NCI-H748 (cell line): ENCODE measurements around the gene OR2A12.
"Not testable (repeated sequence)": the region's sequence is repeated elsewhere in the genome, so short reads cannot be mapped to it uniquely, and the experiment has no call there.

Experiments
- DNase-seq: peaks from one replicate; lab custom pipeline; 2025; ENCODE audit not compliant: unreplicated experiment; lab: John Stamatoyannopoulos, UW

The OR2A12 gene

GRCh38 chr7:144085978-144086377 is at the start of gene OR2A12:
TSS of gene OR2A12 (plus strand) at chr7:144086278. CDS start at chr7:144095108, 8,830 bp downstream.
- DNase-seq, result no peak

GRCh38 chr7:144036302-144036885 is 49.7 kb upstream of the OR2A12 start:
- no peak for DNase-seq

- DNase-seq, result no peak
These were observed 48.6 kb upstream of the OR2A12 start for GRCh38 chr7:144037414-144038035.

- no peak for DNase-seq
These were observed 47.2 kb upstream of the OR2A12 start for GRCh38 chr7:144038887-144039286.

GRCh38 chr7:144048648-144049047 is 37.4 kb upstream of the OR2A12 start, which contains the start of gene OR2A5:
TSS of gene OR2A5 (plus strand) at chr7:144048948. CDS start at chr7:144050402, 1,454 bp downstream.
- DNase-seq, result no peak

- DNase-seq, result no peak
These were observed 36.6 kb upstream of the OR2A12 start for GRCh38 chr7:144049491-144049890.

GRCh38 chr7:144050093-144050492 is 36.0 kb upstream of the OR2A12 start:
- DNase-seq, result no peak

- not testable (repeated sequence) for DNase-seq
These were observed 35.2 kb upstream of the OR2A12 start for GRCh38 chr7:144050884-144051283.

- no peak for DNase-seq
These were observed 28.1 kb upstream of the OR2A12 start for GRCh38 chr7:144057954-144058353.

- no peak for DNase-seq
These were observed 22.4 kb upstream of the OR2A12 start for GRCh38 chr7:144063710-144064109.

- DNase-seq, result no peak
These were observed 16.6 kb upstream of the OR2A12 start, which contains the start of gene OR2A25 for GRCh38 chr7:144069511-144069910. TSS of gene OR2A25 (plus strand) at chr7:144069811. CDS start at chr7:144074220, 4,409 bp downstream.

GRCh38 chr7:144069953-144070352 is 16.1 kb upstream of the OR2A12 start:
- DNase-seq, result no peak

- DNase-seq, result no peak
These were observed 11.7 kb upstream of the OR2A12 start for GRCh38 chr7:144074374-144074773.

- DNase-seq, result no peak
These were observed 652 bp downstream of the OR2A12 start for GRCh38 chr7:144086730-144087129.

GRCh38 chr7:144087230-144087629 is 1.2 kb downstream of the OR2A12 start:
- no peak for DNase-seq

- DNase-seq, result no peak
These were observed 4.6 kb downstream of the OR2A12 start for GRCh38 chr7:144090667-144091066.

- DNase-seq, result no peak
These were observed 12.7 kb downstream of the OR2A12 start for GRCh38 chr7:144098776-144099175.

- DNase-seq, result no peak
These were observed 14.5 kb downstream of the OR2A12 start for GRCh38 chr7:144100607-144101006.

GRCh38 chr7:144102041-144102440 is 16.0 kb downstream of the OR2A12 start:
- no peak for DNase-seq

GRCh38 chr7:144105211-144105610 is 19.1 kb downstream of the OR2A12 start:
- no peak for DNase-seq

GRCh38 chr7:144109283-144109682 is 23.2 kb downstream of the OR2A12 start, which contains the start of gene OR2A2:
TSS of gene OR2A2 (plus strand) at chr7:144109583. CDS start at chr7:144109583, 0 bp downstream.
- no peak for DNase-seq

GRCh38 chr7:144110272-144110671 is 24.2 kb downstream of the OR2A12 start:
- DNase-seq, result no peak

- DNase-seq, result no peak
These were observed 27.6 kb downstream of the OR2A12 start for GRCh38 chr7:144113651-144114050.
